Measurements from ENCODE around the gene CD274.
"Not testable (repeated sequence)": the region's sequence is repeated elsewhere in the genome, so short reads cannot be mapped to it uniquely, and the experiment has no call there.

CD274 gene

GRCh38 chr9:5492965-5493678 is 42.8 kb downstream of the CD274 start:
- Mint-ChIP-seq H3K36me3 (ENCODE audit: low read depth) (no peaks in the 10 kb centered on the region), H3K9me3 (peaks cover 2% of the 10 kb centered on the region), H3K27me3 (no peaks in the 10 kb centered on the region), H3K4me1 (ENCODE audit: low read depth) (peaks cover 22% of the 10 kb centered on the region), H3K4me3 (no peak overlapping the region), H3K27ac (peak overlapping the region; percentile 80)
- no peak for DNase-seq

DNA sequence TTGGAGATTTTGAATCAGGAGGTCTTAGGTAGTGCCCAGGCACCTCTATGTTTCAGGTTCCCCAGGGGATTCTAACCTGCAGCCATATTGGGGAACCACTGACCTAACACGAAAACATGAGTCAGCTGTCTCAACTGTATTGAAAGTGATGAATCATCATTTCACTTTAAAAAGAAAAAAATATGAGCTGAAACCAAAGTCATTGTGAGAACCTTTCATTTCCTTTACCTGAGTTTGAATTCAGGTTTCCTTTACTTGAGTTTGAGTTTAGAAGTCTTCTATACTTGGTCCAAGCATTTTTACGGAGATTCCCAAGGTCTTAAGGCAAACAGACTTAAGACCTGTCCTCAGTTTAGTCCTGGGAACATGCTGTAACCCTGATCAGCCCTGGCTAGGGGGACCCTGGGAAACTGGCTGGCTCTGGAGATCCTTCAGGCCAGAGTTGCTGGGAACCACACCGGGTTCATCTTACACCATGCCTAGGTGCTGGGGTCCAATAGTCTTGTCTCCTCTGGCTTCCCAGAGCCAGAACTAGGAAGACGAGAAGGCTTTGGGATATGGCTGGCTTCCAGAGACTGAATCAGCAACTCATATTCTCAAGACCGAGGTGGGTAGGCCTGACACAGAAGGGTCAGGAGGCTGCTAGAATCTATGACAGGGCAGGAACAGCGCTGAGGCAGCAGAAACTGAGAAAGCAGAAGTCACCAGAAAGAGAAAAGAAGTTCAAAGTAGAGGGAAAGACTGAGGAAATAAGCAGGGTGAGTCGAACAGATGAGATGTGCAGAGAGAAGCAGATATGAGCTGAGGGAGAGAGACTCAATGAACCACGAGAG is 43.6 kb downstream of the CD274 start:
- Mint-ChIP-seq H3K36me3 (ENCODE audit: low read depth) (no peaks in the 10 kb centered on the region), H3K4me3 (peak overlapping the region; percentile 14), H3K27ac (peak overlapping the region; percentile 80), H3K9me3 (peaks cover 2% of the 10 kb centered on the region), H3K4me1 (ENCODE audit: low read depth) (peaks cover 22% of the 10 kb centered on the region), H3K27me3 (no peaks in the 10 kb centered on the region)
- peak; percentile 50 for DNase-seq

DNA sequence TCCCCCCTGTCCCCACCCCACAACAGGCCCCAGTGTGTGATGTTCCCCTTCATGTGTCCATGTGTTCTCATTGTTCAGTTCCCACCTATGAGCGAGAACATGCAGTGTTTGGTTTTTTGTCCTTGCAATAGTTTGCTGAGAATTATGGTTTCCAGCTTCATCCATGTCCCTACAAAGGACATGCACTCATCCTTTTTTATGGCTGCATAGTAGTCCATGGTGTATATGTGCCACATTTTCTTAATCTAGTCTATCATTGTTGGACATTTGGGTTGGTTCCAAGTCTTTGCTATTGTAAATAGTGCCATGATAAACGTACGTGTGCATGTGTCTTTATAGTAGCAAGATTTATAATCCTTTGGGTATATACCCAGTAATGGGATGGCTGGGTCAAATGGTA is 44.4 kb downstream of the CD274 start:
- not testable (repeated sequence) for H3K36me3 Mint-ChIP-seq (ENCODE audit: low read depth); H3K27me3 Mint-ChIP-seq; DNase-seq; H3K9me3 Mint-ChIP-seq; H3K4me3 Mint-ChIP-seq; H3K27ac Mint-ChIP-seq
- H3K4me1 Mint-ChIP-seq (ENCODE audit: low read depth): peaks cover 22% of the 10 kb centered on the region

GRCh38 chr9:5499157-5499556 is 48.8 kb downstream of the CD274 start:
- Mint-ChIP-seq H3K36me3 (ENCODE audit: low read depth) (no peaks in the 10 kb centered on the region), H3K9me3 (peaks cover 10% of the 10 kb centered on the region), H3K27ac (no peak overlapping the region), H3K4me3 (no peak overlapping the region), H3K4me1 (ENCODE audit: low read depth) (peaks cover 12% of the 10 kb centered on the region), H3K27me3 (no peaks in the 10 kb centered on the region)
- no peak for DNase-seq

GRCh38 chr9:5499889-5500398 is 49.6 kb downstream of the CD274 start:
- Mint-ChIP-seq H3K4me1 (ENCODE audit: low read depth) (peaks cover 10% of the 10 kb centered on the region), H3K27me3 (no peaks in the 10 kb centered on the region), H3K36me3 (ENCODE audit: low read depth) (no peaks in the 10 kb centered on the region), H3K4me3 (no peak overlapping the region), H3K9me3 (peaks cover 17% of the 10 kb centered on the region), H3K27ac (no peak overlapping the region)
- no peak for DNase-seq

- Mint-ChIP-seq H3K27ac (no peak overlapping the region), H3K4me3 (no peak overlapping the region), H3K27me3 (no peaks in the 10 kb centered on the region)
These were observed 50.3 kb downstream of the CD274 start for GRCh38 chr9:5500441-5501235.

GRCh38 chr9:5502553-5502952 is 52.2 kb downstream of the CD274 start:
- peaks cover 27% of the 10 kb centered on the region for H3K9me3 Mint-ChIP-seq
- H3K4me3 Mint-ChIP-seq: no peak overlapping the region
- H3K27me3 Mint-ChIP-seq: no peaks in the 10 kb centered on the region
- DNase-seq: no peak
- peaks cover 11% of the 10 kb centered on the region for H3K4me1 Mint-ChIP-seq (ENCODE audit: low read depth)
- no peaks in the 10 kb centered on the region for H3K36me3 Mint-ChIP-seq (ENCODE audit: low read depth)
- H3K27ac Mint-ChIP-seq: no peak overlapping the region

More at GRCh38 chr9:5500441-5501235, 50.3 kb downstream of the CD274 start:
- Mint-ChIP-seq H3K36me3 (ENCODE audit: low read depth) (no peaks in the 10 kb centered on the region), H3K4me1 (ENCODE audit: low read depth) (peaks cover 13% of the 10 kb centered on the region), H3K9me3 (peaks cover 22% of the 10 kb centered on the region)
- no peak for DNase-seq

- Mint-ChIP-seq H3K4me3 (no peak overlapping the region), H3K9me3 (peaks cover 14% of the 10 kb centered on the region), H3K27me3 (no peaks in the 10 kb centered on the region), H3K27ac (peak overlapping the region; percentile 98), H3K4me1 (ENCODE audit: low read depth) (peaks cover 60% of the 10 kb centered on the region), H3K36me3 (ENCODE audit: low read depth) (no peaks in the 10 kb centered on the region)
- DNase-seq: no peak
These were observed 59.2 kb downstream of the CD274 start for GRCh38 chr9:5509573-5509972.

DNA sequence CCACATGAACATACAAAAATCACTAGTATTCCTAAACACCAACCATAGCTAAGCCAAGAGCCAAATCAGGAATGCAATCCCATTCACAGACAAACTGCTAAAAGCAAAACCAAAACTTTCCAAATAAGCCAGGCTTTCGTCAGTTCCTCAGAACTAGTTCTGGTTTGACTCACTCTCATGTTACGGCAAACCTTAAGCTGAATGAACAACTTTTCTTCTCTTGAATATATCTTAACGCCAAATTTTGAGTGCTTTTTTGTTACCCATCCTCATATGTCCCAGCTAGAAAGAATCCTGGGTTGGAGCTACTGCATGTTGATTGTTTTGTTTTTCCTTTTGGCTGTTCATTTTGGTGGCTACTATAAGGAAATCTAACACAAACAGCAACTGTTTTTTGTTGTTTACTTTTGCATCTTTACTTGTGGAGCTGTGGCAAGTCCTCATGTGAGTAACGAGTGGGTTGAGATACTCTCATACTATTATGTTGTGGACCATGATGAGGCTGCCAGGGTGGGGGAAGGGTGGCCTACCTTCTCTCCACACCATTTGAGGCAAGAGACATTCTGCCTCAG is 60.1 kb downstream of the CD274 start, which contains the start of gene PDCD1LG2:
TSS of gene PDCD1LG2 (plus strand) at position 172 of the 572 bp plus-strand sequence. CDS start 12,016 bp downstream, outside the sequence.
- peaks cover 5% of the 10 kb centered on the region for H3K9me3 Mint-ChIP-seq
- H3K4me3 Mint-ChIP-seq: peak within 1 kb of the TSS; percentile 73
- peak within 1 kb of the TSS; percentile 98 for H3K27ac Mint-ChIP-seq
- no peaks in the 10 kb centered on the region for H3K27me3 Mint-ChIP-seq
- DNase-seq: peak; percentile 58
- peaks cover 53% of the 10 kb centered on the region for H3K4me1 Mint-ChIP-seq (ENCODE audit: low read depth)
- H3K36me3 Mint-ChIP-seq (ENCODE audit: low read depth): no peaks in the 10 kb centered on the region

DNA sequence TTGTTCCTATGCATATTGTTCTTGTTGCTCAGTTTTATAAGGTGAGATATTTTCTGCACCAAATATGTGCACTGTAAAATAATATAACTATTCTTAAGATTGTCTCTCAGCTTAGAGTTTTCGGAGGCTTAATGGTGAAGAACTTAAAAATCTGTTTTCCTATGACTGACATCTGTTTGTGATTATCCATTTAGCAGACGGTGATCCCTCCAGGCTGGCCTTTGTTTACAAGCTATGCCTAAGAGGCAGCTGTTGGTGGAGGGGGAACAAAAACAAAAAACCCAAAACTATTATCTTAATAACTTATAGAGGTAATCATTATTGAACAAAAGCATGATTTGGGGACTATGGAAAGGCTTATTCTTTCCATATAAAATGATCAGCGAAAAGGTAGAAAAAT is 60.6 kb downstream of the CD274 start:
- H3K27ac Mint-ChIP-seq: peak overlapping the region; percentile 98
- peaks cover 53% of the 10 kb centered on the region for H3K4me1 Mint-ChIP-seq (ENCODE audit: low read depth)
- H3K4me3 Mint-ChIP-seq: peak overlapping the region; percentile 73
- peaks cover 4% of the 10 kb centered on the region for H3K9me3 Mint-ChIP-seq
- no peak for DNase-seq
- no peaks in the 10 kb centered on the region for H3K27me3 Mint-ChIP-seq
- no peaks in the 10 kb centered on the region for H3K36me3 Mint-ChIP-seq (ENCODE audit: low read depth)

DNA sequence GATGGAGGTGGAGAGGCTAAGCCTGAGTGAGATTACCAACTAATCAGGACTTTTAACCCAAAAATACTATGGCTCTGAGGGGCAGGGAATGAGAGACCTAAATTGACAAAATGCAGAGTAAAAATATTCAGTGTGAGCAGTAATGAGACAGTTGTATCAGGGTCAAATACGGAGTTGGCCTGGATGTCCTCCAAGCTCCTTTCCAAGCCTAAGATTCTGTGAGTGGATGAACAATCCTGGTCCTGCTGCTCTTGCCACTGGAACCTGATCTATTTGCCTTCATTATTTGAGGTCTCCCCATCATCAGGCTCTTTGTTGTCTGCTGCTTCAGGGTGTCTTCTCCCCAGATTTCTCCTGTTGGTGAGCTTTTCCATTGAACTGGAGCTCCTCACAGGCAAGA is 61.1 kb downstream of the CD274 start:
- Mint-ChIP-seq H3K27ac (peak overlapping the region; percentile 45), H3K9me3 (peaks cover 4% of the 10 kb centered on the region), H3K36me3 (ENCODE audit: low read depth) (no peaks in the 10 kb centered on the region), H3K27me3 (no peaks in the 10 kb centered on the region), H3K4me3 (peak overlapping the region; percentile 73), H3K4me1 (ENCODE audit: low read depth) (peaks cover 53% of the 10 kb centered on the region)
- no peak for DNase-seq

- Mint-ChIP-seq H3K36me3 (ENCODE audit: low read depth) (no peaks in the 10 kb centered on the region), H3K4me1 (ENCODE audit: low read depth) (peaks cover 57% of the 10 kb centered on the region), H3K27me3 (no peaks in the 10 kb centered on the region), H3K4me3 (peak overlapping the region; percentile 3), H3K27ac (no peak overlapping the region), H3K9me3 (peaks cover 1% of the 10 kb centered on the region)
- no peak for DNase-seq
These were observed 61.7 kb downstream of the CD274 start for GRCh38 chr9:5511935-5512580.

DNA sequence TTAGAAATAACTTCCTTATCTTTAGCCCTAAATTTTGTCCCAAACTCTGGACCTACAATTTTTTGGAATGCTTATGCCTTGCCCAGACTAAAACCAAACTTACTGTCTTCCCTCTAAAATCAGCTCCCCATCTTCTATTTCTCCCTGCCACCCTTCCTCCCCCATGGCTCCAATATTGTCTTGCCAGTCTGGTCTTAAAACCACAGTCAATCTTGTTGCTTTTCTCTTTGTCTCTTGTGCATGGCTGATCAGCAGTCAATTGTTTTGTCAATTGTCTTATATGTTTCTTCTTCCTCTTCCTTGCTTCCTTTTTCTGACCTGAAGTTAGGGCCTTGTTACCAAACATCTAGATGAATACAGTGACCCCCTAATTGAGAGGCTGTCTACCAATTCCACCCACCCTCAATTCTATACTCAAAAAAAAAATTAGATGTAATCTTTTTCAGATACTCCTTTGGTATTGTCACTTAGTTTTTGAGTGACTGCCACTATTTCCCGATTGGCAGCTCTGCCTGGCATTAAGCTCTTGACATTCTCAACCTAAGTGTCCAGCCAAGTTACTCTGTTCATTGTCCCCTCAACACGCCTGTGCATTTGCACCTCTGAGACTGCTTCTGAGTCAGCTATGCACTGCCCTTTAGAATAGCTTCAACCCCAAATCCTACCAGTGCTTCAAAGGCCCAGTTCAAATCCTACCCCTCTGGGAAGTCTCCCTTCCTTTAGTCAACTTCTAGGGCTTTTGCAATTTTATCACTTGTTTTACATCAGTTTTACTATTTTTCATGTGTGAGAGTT is 62.5 kb downstream of the CD274 start:
- no peak overlapping the region for H3K4me3 Mint-ChIP-seq
- H3K27ac Mint-ChIP-seq: no peak overlapping the region
- no peaks in the 10 kb centered on the region for H3K36me3 Mint-ChIP-seq (ENCODE audit: low read depth)
- H3K9me3 Mint-ChIP-seq: no peaks in the 10 kb centered on the region
- H3K27me3 Mint-ChIP-seq: no peaks in the 10 kb centered on the region
- H3K4me1 Mint-ChIP-seq (ENCODE audit: low read depth): peaks cover 64% of the 10 kb centered on the region
- DNase-seq: no peak

All from activated T-cell treated with anti-CD3 and anti-CD28 coated beads, Interleukin-2, amount 50 U/mL, for 24 hours (primary cell).